SK-N-SH treated with all-trans-retinoic acid at 6 μM for 48 hours (cell line): ENCODE data around the gene ARL15.

Experiments used
- ATAC-seq: fragments of 200-7000 bp; cut with Tn5 transposase; 3 replicates; pipeline ENCODE4 v1.9.1; 2020; ENCODE audit warnings: mild to moderate bottlenecking, moderate library complexity
- ARNTL ChIP-seq: fragments of 450-650 bp; formaldehyde crosslinking; IDR thresholded peaks from 2 replicates; pipeline ENCODE4 v1.5.0; 2020; ENCODE audit warnings: low read depth, mild to moderate bottlenecking, moderate library complexity, borderline replicate concordance
- BACH2 ChIP-seq: fragments of 250-450 bp; sonication (Bioruptor Pico); IDR thresholded peaks from 2 replicates; pipeline ENCODE4 v1.9.0; 2021; ENCODE audit warnings: mild to moderate bottlenecking, borderline replicate concordance
- CREB5 ChIP-seq: fragments of 250-450 bp; sonication (Bioruptor Pico); IDR thresholded peaks from 2 replicates; pipeline ENCODE4 v1.5.1; 2020; ENCODE audit warnings: low read depth, mild to moderate bottlenecking, moderate library complexity
- CSRNP3 ChIP-seq: fragments of 250-450 bp; sonication (Bioruptor Pico); IDR thresholded peaks from 2 replicates; pipeline ENCODE4 v1.5.1; 2021; ENCODE audit warnings: mild to moderate bottlenecking, moderate library complexity
- ESRRG ChIP-seq: fragments of 250-450 bp; sonication (Bioruptor Pico); IDR thresholded peaks from 2 replicates; pipeline ENCODE4 v1.6.1; 2021; ENCODE audit warnings: mild to moderate bottlenecking
- GLIS3 ChIP-seq: fragments of 250-450 bp; sonication (Bioruptor Pico); IDR thresholded peaks from 2 replicates; pipeline ENCODE4 v1.5.0; 2020; ENCODE audit warnings: mild to moderate bottlenecking, moderate library complexity
- ISL1 ChIP-seq: fragments of 250-450 bp; sonication (Bioruptor Pico); IDR thresholded peaks from 2 replicates; pipeline ENCODE4 v2.1.2; 2022; ENCODE audit warnings: mild to moderate bottlenecking, moderate library complexity
- OSR1 ChIP-seq: fragments of 250-450 bp; sonication (Bioruptor Pico); IDR thresholded peaks from 2 replicates; pipeline ENCODE4 v1.8.0; 2022; ENCODE audit warnings: moderate library complexity, mild to moderate bottlenecking, inconsistent platforms
- PATZ1 ChIP-seq: fragments of 250-450 bp; sonication (Bioruptor Pico); IDR thresholded peaks from 2 replicates; pipeline ENCODE4 v1.8.0; 2020; ENCODE audit warnings: mild to moderate bottlenecking, moderate library complexity, borderline replicate concordance
- PPARA ChIP-seq: fragments of 250-450 bp; sonication (Bioruptor Pico); IDR thresholded peaks from 2 replicates; pipeline ENCODE4 v1.5.0; 2020; ENCODE audit warnings: mild to moderate bottlenecking, borderline replicate concordance
- RARB ChIP-seq: fragments of 250-450 bp; sonication (Bioruptor Pico); IDR thresholded peaks from 2 replicates; pipeline ENCODE4 v1.8.0; 2021; ENCODE audit warnings: mild to moderate bottlenecking, moderate library complexity
- SNAI2 ChIP-seq: fragments of 250-450 bp; sonication (Bioruptor Pico); IDR thresholded peaks from 2 replicates; pipeline ENCODE4 v1.5.0; 2020; ENCODE audit warnings: mild to moderate bottlenecking, moderate library complexity
- TCF4 ChIP-seq: fragments of 250-450 bp; sonication (Bioruptor Pico); IDR thresholded peaks from 2 replicates; pipeline ENCODE4 v1.8.0; 2021; ENCODE audit warnings: mild to moderate bottlenecking, moderate library complexity, borderline replicate concordance
- TSHZ2 ChIP-seq: fragments of 250-450 bp; sonication (Bioruptor Pico); IDR thresholded peaks from 2 replicates; pipeline ENCODE4 v1.5.0; 2020; ENCODE audit warnings: mild to moderate bottlenecking, moderate library complexity
- ZC3H10 ChIP-seq: fragments of 250-450 bp; sonication (Bioruptor Pico); IDR thresholded peaks from 2 replicates; pipeline ENCODE4 v1.5.1; 2021; ENCODE audit warnings: mild to moderate bottlenecking, moderate library complexity
- ZFP3 ChIP-seq: fragments of 250-450 bp; sonication (Bioruptor Pico); IDR thresholded peaks from 2 replicates; pipeline ENCODE4 v1.5.0; 2020; ENCODE audit warnings: mild to moderate bottlenecking, moderate library complexity
- ZFP30 ChIP-seq: fragments of 450-650 bp; formaldehyde crosslinking; IDR thresholded peaks from 2 replicates; pipeline ENCODE4 v1.5.0; 2022; ENCODE audit warnings: mild to moderate bottlenecking, moderate library complexity
- ZNF565 ChIP-seq: fragments of 450-650 bp; formaldehyde crosslinking; conservative IDR thresholded peaks from 2 replicates; pipeline ENCODE4 v1.5.0; 2020; ENCODE audit warnings: low read depth, mild to moderate bottlenecking, moderate library complexity
- ZNF70 ChIP-seq: fragments of 450-650 bp; formaldehyde crosslinking; IDR thresholded peaks from 2 replicates; pipeline ENCODE4 v1.5.0; 2020; ENCODE audit warnings: mild to moderate bottlenecking, moderate library complexity

Gene ARL15

GRCh38 chr5:54221135-54221534 lies 89.2 kb downstream of the ARL15 start (continued):
- no peak for TF ChIP-seq CSRNP3 (CRISPR knock-in tag)
- TF ChIP-seq ZNF70 (CRISPR knock-in tag) = no peak
- no peak for TF ChIP-seq ISL1 (CRISPR knock-in tag)

- ATAC-seq = no peak
- no peak for TF ChIP-seq BACH2 (CRISPR knock-in tag)
- TF ChIP-seq TCF4 (CRISPR knock-in tag) = no peak
- TF ChIP-seq OSR1 (CRISPR knock-in tag) = no peak
Measured at GRCh38 chr5:54220230-54221040, 89.9 kb downstream of the ARL15 start.

- peak; percentile 88 for ATAC-seq
Measured at GRCh38 chr5:54217826-54218503, 92.4 kb downstream of the ARL15 start.

More at GRCh38 chr5:54217826-54218503, 92.4 kb downstream of the ARL15 start:
- TF ChIP-seq ESRRG (CRISPR knock-in tag) (no peak), ZFP30 (CRISPR knock-in tag) (no peak), ARNTL (no peak), PATZ1 (CRISPR knock-in tag) (no peak), CREB5 (CRISPR knock-in tag) (no peak), GLIS3 (CRISPR knock-in tag) (no peak), RARB (CRISPR knock-in tag) (no peak), SNAI2 (CRISPR knock-in tag) (no peak), ISL1 (CRISPR knock-in tag) (no peak), TCF4 (CRISPR knock-in tag) (no peak), TSHZ2 (CRISPR knock-in tag) (no peak), PPARA (CRISPR knock-in tag) (no peak), ZNF70 (CRISPR knock-in tag) (no peak), ZNF565 (CRISPR knock-in tag) (no peak), OSR1 (CRISPR knock-in tag) (no peak), BACH2 (CRISPR knock-in tag) (no peak), ZFP3 (CRISPR knock-in tag) (no peak), ZC3H10 (CRISPR knock-in tag) (no peak), CSRNP3 (CRISPR knock-in tag) (no peak)
